HL-60 (cell line): Measurements from ENCODE around the gene DTX4.
A peak's percentile ranks its signal among the peaks of the same experiment; 100 is the strongest.

ENCODE experiments used
- DNase-seq, 2 experiments: peaks; one replicate each; pipeline ENCODE4 v3.0.0-alpha.2; 2010 to 2020; ENCODE audit warnings: low read depth in 1 of 2, low spot score in 1 of 2
- H3K27ac ChIP-seq: fragments of 250-450 bp; sonication (Bioruptor Pico); replicated peaks from 2 replicates; pipeline ENCODE4 v1.5.1; 2020; ENCODE audit warnings: mild to moderate bottlenecking, moderate library complexity
- H3K27me3 ChIP-seq: fragments of 250-450 bp; sonication (Bioruptor Pico); 2 replicates; pipeline ENCODE4 v1.5.1; 2021; ENCODE audit warnings: mild to moderate bottlenecking, moderate library complexity; ENCODE audit not compliant: insufficient read depth, poor library complexity, severe bottlenecking
- H3K4me3 ChIP-seq: replicated peaks from 2 replicates; pipeline ENCODE4 v1.5.1; 2011; ENCODE audit warnings: mild to moderate bottlenecking, control low read depth, low read length; ENCODE audit not compliant: insufficient read depth
- GABPA ChIP-seq: IDR thresholded peaks from 2 replicates; pipeline ENCODE4 v1.6.1; 2012; ENCODE audit warnings: low read depth
- POLR2AphosphoS5 ChIP-seq: IDR thresholded peaks from 2 replicates; pipeline ENCODE4 v1.6.1; 2012; ENCODE audit warnings: low read depth
- SPI1 ChIP-seq: IDR thresholded peaks from 2 replicates; pipeline ENCODE4 v1.6.1; 2012; ENCODE audit warnings: low read depth, mild to moderate bottlenecking, borderline replicate concordance
- TF ChIP-seq, protein P1 (sequence below): IDR thresholded peaks from one replicate; pipeline ENCODE4 v1.5.1; 2011; ENCODE audit warnings: low read length, control low read depth, inconsistent platforms; ENCODE audit not compliant: insufficient read depth
- TF ChIP-seq, protein P2 (sequence below): IDR thresholded peaks from 2 replicates; pipeline ENCODE4 v1.6.1; 2012; ENCODE audit warnings: low read depth; ENCODE audit not compliant: insufficient replicate concordance

DTX4 gene

DNA sequence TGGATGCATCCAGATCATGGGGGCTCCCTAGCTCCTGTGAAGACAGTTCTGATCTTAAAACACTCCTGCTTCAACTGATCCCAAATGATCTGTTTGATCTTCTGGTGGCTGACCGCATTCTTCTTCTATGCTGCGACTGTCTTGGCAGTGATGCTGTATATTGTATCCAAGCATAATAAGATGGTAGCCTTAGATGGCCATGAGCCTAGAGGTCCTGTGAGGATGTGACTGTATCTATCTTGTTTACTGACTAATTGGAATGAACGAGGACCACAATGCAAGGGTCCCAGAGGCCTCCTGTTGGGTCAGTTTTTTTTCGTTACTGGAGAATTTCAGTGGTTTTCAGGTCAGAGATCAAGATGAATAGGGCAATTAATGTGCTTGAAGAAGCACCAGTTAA is 47.9 kb downstream of the DTX4 start:
- H3K27me3 ChIP-seq: no peaks in the 10 kb centered on the region
- H3K27ac ChIP-seq: no peak overlapping the region
- TF ChIP-seq, protein P1, sequence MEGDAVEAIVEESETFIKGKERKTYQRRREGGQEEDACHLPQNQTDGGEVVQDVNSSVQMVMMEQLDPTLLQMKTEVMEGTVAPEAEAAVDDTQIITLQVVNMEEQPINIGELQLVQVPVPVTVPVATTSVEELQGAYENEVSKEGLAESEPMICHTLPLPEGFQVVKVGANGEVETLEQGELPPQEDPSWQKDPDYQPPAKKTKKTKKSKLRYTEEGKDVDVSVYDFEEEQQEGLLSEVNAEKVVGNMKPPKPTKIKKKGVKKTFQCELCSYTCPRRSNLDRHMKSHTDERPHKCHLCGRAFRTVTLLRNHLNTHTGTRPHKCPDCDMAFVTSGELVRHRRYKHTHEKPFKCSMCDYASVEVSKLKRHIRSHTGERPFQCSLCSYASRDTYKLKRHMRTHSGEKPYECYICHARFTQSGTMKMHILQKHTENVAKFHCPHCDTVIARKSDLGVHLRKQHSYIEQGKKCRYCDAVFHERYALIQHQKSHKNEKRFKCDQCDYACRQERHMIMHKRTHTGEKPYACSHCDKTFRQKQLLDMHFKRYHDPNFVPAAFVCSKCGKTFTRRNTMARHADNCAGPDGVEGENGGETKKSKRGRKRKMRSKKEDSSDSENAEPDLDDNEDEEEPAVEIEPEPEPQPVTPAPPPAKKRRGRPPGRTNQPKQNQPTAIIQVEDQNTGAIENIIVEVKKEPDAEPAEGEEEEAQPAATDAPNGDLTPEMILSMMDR: no peak
- TF ChIP-seq GABPA: no peak
- no peak for DNase-seq
- no peak overlapping the region for H3K4me3 ChIP-seq

DNA sequence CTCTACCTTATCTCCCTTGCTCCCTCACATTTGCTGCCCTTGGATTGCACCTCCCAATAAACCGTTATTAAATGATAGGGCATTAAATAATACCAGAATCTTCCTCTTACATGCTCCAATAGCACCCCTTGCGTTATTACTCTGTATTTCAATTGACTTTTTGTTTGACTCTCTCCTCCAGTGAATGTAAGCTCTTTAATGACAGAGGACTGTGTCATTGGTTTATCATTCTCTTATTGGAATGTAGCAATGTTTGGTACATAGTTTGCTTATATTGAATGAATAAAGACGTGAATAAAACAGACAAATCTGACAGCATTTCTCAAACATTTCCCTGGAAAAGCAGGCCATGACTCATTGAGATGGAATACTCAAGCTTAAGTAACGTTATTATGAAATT is 49.5 kb downstream of the DTX4 start:
- H3K27me3 ChIP-seq: no peaks in the 10 kb centered on the region
- no peak overlapping the region for H3K27ac ChIP-seq
- no peak overlapping the region for H3K4me3 ChIP-seq
- no peak for DNase-seq
- TF ChIP-seq, protein P1: no peak
- TF ChIP-seq, protein P2, sequence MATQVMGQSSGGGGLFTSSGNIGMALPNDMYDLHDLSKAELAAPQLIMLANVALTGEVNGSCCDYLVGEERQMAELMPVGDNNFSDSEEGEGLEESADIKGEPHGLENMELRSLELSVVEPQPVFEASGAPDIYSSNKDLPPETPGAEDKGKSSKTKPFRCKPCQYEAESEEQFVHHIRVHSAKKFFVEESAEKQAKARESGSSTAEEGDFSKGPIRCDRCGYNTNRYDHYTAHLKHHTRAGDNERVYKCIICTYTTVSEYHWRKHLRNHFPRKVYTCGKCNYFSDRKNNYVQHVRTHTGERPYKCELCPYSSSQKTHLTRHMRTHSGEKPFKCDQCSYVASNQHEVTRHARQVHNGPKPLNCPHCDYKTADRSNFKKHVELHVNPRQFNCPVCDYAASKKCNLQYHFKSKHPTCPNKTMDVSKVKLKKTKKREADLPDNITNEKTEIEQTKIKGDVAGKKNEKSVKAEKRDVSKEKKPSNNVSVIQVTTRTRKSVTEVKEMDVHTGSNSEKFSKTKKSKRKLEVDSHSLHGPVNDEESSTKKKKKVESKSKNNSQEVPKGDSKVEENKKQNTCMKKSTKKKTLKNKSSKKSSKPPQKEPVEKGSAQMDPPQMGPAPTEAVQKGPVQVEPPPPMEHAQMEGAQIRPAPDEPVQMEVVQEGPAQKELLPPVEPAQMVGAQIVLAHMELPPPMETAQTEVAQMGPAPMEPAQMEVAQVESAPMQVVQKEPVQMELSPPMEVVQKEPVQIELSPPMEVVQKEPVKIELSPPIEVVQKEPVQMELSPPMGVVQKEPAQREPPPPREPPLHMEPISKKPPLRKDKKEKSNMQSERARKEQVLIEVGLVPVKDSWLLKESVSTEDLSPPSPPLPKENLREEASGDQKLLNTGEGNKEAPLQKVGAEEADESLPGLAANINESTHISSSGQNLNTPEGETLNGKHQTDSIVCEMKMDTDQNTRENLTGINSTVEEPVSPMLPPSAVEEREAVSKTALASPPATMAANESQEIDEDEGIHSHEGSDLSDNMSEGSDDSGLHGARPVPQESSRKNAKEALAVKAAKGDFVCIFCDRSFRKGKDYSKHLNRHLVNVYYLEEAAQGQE: no peak
- TF ChIP-seq POLR2AphosphoS5 (no peak), GABPA (no peak), SPI1 (no peak)

DNA sequence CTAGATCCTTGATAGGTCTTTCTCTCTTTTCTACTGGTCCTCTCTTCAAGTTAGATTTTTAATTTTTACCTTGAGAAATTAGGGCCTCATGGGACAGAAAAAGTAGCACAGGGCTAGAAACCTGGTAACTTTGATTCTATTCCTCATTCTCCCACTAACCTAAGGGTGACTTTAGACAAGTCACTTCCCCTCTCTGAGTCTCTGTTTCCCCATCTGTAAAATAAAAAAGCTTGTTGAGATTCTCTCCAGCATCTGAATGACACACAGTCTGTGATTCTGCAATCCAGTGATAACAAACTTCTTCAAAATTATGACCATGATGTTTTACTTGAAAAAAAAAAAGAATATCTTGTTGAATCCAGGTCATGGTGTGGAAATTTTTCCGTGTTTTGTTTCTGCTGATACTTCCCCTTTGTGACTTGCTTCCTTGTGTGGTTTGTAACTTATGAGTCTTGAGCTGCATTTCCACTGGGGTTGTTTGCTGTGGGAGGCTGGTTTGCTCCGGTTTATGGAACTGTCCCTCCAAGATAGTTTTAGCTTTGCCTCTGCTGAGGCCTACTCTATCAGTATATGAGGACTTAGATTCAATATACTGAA is 50.6 kb downstream of the DTX4 start:
- TF ChIP-seq POLR2AphosphoS5 (no peak), SPI1 (peak; percentile 80)
- Histone ChIP-seq H3K4me3 (no peak overlapping the region), H3K27ac (peak overlapping the region; percentile 70), H3K27me3 (no peaks in the 10 kb centered on the region)
- peak; percentile 75 to 76 for DNase-seq

DNA sequence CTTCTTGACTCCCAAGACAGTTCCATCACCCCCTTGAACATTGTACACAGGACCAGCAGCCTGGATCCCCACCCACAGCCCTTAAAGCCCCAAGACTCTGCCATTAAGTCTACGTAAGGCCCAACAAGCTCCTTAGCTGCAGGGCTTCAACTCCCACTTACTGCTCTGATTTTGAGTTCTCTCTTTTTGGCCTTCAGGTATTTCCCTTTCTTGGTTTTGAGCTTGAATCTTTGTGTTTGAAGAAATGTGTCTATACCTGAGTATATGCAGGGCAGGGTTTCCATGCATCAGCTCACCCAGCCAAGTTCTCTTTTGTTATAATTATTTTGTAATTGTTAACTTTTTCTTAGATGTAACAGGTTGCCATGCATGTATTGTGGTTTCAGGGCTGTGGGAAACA is 51.2 kb downstream of the DTX4 start:
- no peaks in the 10 kb centered on the region for H3K27me3 ChIP-seq
- peak overlapping the region; percentile 70 for H3K27ac ChIP-seq
- no peak for TF ChIP-seq SPI1
- no peak for TF ChIP-seq POLR2AphosphoS5
- TF ChIP-seq GABPA: no peak
- TF ChIP-seq, protein P1: no peak
- TF ChIP-seq, protein P2: no peak
- H3K4me3 ChIP-seq: no peak overlapping the region
- no peak for DNase-seq
